HG03175 (cell line): ENCODE results near the gene RPP30.
"Not testable (repeated sequence)": the region's sequence is repeated elsewhere in the genome, so short reads cannot be mapped to it uniquely, and the experiment has no call there.

Experiments
- ATAC-seq: cut with Tn5 transposase; IDR thresholded peaks from one replicate; pipeline ENCODE4 v1.9.1; 2021; ENCODE audit warnings: mild to moderate bottlenecking, moderate library complexity; ENCODE audit not compliant: unreplicated experiment

RPP30 gene

DNA sequence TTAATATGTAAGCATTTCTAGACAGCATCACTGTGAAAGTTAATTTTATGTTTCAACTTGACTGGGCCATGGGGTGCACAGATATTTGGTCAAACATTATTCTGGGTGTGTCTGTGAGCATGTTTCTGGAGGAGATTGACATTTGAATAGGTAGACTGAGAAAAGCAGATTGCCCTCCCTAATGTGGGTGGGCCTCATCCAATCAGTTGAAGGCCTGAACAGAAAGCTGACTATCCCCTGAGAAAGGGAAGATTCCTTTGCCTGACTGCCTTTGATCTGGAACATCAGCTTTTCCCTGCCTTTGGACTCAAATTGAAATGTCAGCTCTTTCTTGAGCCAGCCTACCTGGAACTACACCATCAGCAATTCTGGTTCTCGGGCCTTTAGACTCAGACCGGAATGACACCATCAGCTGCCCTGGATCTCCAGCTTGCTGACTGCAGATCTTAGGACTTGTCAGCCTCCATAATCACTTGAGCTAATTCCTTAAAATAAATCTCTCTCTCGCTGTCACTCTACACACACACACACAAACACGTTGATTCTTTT is 5.7 kb upstream of the RPP30 start:
- ATAC-seq, result no peak

DNA sequence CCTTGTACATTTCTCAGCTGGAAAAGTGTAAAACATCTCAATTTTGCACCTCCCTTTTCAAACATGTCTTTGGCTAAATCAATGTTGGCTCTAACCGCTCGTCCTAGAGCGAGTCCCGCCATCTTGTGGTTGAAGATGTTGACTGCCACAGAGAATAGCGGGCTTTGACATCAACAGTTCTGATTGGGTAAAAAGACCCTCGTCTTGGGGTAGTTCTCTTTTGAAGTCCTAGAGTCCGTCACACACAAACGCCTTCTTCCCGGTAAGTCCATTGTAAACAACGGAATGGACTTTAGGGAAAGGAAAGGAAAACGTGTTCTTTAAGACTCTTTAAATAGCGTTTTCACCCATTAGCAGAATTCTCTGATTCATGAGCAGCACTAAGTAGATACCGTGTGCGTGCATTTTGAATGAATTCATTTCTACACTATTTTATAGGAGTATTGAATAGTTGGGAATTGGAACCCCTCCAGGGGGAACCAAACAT is 452 bp upstream of the RPP30 start:
- ATAC-seq, result peak; percentile 62

DNA sequence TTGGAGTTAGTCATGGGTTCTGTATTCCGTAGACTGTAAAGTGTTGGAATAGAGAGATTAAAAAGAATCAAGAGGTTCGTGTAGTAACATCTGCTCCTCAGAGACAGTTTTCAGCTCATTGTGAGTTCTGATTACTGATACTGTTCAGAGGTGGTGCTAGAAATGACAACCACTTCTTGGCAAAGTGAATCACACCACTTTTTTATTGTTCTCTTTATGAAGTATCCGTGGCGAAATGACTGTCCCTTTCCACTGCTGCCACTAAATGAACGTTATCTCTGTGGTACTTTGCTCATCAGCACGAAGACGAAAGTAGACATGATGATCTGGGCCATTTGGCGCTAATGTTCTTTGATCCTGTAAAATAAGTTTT is 860 bp downstream of the RPP30 start:
- no peak for ATAC-seq

DNA sequence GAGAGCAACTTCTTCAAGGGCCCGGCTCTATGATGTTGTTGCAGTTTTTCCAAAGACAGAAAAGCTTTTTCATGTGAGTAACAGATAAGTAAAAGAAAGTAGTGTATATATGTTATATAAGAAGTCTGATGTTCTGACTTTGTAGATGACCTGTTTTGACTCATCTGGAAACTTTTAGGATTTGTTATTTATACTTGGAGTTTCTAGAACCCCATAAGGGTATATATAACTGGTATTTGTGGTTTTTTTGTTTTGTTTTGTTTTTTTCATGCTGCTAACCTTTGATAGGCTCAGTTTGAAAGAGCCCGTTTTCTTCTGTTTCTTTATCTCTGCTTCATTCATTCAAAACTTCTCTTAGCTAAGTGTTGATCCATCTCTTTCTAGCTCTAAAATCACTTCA is 7.3 kb downstream of the RPP30 start:
- ATAC-seq, result no peak

DNA sequence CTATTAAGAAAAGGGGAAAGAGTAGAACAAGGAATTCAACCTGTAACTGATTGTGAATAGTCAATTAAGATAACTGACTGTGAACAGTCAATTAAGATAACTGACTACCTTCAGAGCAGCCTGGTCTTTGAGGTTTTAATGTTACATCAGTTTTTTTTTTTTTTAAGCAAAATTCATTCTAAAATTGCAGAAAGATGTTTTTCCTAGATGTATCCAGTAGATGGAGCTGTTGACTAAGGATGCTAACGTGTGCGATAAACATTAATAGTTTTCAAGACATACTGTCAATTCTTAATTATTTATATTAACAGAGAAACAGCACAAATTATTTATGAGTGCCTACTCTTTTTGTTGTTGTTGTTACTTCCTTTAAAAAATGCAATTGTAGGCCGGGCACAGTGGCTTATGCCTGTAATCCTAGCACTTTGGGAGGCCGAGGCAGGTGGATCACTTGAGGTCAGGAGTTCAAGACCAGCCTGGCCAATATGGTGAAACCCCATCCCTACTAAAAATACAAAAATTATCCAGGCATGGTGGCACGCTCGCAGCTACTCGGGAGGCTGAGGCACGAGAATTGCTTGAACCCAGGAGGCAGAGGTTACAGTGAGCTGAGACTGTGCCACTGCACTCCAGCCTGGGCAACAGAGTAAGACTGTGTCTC is 8.4 kb downstream of the RPP30 start:
- not testable (repeated sequence) for ATAC-seq

DNA sequence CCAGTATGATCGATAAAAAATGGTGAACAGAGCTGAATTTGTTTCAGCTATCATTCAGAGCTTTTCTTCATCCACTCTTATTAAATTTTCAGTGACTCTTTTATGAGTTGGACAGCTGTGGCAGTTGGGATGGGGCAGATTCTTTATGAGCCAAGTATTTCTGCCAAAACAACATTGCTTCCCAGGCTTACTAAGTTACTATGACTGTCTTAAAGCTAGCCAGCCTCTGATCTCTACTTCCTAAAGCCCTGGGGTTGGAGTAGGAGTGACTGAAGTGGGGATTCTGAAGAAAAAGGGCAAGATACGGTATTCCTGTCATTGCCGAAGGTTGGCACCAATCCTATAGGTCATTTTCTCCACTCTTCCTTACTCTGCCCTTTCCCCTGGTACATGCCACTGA is 12.7 kb downstream of the RPP30 start:
- ATAC-seq, result no peak

DNA sequence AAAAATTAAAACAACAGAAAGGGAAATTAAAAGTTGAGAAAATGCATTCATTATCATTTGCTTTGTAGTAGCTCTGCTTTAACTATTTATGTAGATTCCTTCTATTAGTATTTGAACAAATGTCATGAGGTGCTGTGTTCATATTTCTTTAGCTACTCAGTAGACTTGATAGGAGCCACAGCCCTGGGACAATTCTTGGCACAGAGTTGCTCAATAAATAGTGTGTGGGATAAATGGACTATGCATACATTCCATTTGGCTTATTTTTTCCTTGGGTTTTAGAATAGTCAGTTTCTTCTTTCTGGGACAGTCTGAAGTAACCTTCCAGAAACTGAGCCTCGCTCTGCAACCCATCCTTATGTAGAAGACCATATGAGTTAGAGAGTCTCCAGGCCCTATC is 13.4 kb downstream of the RPP30 start:
- no peak for ATAC-seq

DNA sequence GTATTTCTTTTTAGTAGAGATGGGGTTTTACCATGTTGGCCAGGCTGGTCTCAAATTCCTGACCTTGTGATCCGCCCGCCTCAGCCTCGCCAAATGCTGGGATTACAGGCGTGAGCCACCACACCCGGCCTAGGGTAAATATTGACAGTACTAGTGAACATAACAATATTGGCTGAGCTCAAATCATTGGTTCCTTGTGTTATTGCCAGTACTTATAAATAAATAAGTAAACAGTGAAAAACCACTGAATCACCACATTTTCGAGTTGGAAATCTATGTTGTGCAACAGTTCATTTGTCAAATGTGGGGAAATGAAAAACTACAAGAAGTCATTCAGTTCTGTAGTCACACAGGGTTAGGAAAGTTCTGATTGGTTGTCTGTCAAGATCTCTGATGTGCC is 15.8 kb downstream of the RPP30 start:
- ATAC-seq, result no peak

DNA sequence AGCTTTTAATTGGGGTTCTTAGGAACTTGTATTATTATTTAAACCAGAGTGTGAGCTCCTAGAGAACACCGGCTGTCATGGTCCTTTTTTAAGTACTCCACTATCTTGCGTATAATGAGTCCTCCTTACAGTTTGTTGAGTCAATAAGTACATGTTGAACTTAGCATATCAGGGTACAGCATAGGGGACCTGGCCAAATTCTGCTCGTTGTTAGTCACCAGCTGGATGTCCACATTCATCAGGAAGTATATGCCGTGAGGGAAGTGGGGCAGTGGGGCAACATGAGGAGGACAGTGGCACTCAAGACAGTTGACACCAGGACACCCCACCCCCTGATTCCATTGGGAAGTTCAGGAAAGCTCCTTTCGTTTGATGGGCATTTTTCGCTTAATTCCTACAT is 16.6 kb downstream of the RPP30 start:
- no peak for ATAC-seq

DNA sequence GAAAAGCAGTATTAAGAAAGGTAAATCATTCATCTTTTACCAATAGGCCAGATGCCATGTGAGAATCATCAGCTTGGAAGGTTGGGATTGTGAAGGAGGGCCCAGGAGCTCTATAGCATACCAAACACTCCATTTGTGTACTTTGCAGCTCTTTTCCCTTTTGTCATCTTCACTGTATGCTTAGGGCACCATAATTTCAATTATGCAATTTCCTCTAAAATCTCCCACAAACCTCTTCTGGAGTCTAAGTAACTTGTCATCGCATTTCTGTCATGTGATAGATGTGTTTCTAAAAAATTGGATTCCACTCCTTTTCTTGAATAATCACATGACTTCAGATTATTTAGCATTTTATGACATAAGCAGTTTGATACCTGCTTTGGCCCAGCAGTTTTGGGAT is 17.9 kb downstream of the RPP30 start:
- ATAC-seq, result no peak

DNA sequence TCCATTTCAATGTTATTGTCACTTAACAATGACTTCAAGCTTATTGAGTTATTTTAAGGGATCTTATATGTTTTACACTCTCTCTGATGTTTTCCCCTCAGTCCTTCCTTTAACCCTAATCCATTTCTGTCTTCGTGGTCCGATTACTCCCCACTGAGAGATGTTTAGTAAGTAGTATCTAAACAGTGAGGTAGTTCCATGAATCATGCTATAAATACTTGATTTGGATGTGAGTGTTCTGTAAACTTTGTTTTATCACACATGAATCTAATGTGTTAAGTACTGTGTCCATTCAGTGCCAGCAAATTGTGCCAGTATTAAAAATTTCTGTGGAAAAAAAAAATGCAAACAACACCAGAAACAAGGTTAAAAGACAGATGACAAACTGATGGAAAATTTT is 18.6 kb downstream of the RPP30 start:
- no peak for ATAC-seq

DNA sequence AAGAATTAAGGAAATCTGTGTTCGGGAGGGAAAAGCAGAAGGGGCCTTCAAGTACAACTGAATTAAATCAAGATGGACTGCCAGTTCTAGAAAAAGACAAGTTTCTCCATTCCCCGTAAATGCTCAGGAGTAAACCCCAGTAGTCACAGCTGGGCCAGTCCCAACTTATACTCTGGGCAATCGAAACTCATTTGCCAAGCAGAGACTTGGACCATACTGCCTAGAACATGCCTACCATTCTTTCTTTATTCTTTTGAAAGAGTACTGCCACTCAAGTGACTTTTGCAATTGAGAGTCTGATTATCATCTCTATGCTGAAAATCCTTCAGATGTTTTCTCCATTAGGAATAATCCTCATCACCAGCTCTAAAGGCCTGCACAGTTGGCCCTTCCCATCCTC is 21.4 kb downstream of the RPP30 start:
- ATAC-seq, result no peak

DNA sequence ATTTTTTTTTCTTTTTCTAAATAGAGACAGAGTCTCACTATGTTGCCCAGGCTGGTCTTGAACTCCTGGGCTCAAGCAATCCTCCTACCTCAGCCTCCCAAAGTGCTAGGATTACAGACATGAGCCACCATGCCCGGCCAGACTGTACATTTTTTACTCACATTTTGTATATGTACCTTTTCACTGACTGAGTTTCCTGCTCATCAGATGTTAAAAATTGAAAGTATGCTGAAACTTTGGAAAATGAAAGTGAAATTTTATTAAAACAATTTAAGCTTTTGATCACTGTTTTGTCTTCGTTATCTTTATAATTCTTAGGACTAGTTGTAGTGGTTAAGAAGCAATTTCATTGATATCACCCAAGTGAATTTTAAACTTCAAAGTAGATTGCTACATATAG is 25.1 kb downstream of the RPP30 start:
- ATAC-seq, result not testable (repeated sequence)

DNA sequence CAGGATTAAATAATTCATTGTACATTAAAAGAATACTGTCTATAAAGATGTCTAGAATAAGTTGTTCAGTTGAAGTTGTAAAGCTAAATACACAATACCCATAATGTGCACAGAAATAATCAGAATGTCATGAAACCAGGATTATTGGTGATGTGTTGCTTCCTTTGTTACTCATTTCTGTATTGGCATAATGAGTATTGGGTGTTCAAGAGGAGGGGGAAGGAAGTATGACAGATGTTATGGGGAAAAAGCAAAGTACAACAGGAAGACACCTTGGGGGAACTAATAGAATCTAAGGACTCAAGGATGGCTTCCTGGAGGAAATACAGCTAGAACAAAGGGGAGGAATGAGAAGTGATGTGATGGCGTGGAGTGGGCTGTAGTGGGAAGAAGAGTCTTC is 34.2 kb downstream of the RPP30 start:
- ATAC-seq, result no peak

DNA sequence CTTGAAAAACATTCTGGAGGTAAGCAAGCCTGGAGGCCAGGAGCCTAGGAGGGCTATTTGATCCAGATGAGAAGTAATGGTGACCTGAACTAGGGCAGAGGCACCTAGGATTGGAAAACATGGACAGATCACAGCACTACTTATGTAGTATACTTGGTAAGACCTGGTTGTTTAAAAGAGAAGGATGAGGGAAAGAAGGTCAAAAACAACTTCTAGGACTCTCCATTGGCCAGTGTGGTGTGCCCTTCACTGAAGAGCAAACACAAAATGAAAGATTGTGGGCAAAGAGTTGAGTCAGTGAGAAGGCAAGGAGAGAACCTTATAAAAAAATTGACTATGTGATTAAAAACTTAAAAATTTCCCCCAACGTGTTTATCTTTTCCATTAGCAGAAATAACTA is 34.8 kb downstream of the RPP30 start:
- no peak for ATAC-seq

DNA sequence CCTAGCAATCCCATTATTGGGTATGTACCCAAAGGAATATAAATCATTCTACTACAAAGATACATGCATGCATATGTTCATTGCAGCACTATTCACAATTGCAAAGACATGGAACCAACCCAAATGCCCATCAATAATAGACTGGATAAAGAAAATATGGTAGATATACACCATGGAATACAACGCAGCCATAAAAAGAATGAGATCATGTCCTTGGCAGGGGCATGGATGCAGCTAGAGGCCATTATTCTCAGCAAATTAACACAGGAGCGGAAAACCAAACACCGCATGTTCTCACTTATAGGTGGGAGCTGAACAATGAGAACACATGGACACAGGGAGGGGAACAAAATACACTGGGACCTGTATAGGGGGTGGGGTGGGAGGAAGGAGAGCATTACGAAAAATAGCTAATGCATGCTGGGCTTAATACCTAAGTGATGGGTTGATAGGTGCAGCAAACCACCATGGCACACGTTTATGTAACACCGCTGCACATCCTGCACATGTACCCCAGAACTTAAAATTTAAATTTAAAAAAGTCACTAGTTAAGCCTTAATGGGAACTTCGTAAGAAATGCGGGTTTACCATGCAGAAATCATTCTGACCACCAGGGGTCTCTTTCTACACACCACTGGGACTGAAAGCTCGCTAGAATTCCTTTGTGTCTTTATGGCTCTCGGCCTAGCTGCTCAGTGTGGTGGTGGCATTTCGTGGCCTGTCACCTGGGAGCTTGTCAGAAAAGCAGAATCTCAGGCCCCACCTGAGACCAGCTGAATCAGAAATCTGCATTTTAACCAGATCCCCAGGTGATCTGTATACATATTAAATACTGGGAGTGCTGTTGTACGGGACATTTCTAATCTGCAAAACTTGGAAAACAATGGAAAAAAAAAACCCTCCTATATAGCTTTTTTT is 39.6 kb downstream of the RPP30 start:
- ATAC-seq, result peak; percentile 84

DNA sequence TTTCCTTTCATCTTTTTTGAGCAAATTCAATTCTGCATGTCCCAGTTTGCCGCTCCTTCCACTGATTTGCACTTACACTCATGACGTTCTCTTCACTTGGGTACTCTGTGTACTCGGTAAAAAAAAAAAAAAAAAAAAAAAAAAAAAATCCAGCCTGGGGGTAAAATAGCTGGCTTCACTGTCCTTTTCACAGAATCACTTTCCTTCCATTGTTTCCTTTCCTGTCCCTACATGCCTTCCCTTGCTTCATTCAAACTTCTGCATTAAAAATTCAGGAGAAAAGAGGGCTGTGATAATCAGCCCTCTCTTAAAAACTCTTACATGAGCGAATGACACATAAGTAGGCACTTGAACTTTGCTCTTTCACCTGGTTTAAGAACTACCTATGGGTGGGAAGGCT is 40.4 kb downstream of the RPP30 start:
- ATAC-seq, result no peak

DNA sequence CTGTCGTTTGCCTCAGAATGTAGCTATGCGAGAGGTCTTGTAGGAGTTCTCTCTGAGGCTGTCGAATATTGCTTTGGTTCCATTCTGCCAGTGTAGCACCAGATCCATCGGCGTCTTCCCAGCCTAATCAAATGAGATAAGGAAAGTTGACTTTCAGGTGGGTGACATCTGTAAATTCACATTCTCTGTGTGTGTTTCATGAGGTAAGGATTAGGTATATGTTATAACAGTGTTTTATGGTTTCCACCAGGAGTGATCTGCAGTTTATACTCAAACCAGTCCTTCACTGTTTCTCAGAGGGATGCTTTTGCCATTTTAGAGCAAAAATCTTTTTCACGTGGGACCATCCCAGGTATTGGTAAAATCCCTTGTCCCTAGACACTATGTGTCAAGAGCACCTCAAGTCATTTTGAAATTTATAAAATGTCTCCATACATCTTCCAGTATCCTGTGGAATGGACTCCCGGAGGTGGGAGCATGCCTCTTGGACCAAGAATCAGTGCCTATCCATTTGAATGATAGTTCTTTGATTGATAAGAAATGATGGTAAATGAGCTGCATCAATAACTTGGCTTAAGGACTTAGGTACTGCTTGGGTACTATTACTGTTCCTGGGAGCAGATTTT is 41.2 kb downstream of the RPP30 start:
- ATAC-seq, result no peak

DNA sequence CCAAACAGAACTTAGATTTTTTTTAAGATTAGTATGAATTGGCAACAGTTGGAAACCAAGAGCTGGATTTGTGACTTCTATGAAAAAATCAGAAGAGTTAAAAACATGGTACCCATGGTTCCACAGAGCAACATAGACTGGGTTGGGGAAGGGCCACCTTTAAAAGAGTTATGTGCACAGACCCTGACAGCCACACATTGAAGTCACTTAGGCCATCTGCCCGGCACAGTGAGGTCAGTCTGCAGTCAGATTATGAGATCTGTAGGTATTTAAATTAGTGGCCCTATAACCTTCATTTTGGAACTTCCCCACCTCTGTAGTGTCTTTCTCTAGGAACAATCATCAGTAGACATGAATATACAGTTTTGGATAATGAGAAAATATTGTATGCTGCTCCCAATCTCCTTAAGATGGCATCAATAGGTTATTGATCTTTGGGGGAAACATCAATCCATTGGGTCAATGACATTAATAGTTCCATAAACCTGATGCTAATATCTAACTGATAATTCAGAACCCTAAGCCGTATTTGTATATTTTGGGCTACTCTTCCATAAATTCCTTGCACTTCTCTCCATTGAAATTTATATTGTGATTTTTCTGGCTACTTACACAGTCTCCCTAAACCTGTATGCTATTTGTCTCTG is 42.1 kb downstream of the RPP30 start:
- ATAC-seq, result no peak

DNA sequence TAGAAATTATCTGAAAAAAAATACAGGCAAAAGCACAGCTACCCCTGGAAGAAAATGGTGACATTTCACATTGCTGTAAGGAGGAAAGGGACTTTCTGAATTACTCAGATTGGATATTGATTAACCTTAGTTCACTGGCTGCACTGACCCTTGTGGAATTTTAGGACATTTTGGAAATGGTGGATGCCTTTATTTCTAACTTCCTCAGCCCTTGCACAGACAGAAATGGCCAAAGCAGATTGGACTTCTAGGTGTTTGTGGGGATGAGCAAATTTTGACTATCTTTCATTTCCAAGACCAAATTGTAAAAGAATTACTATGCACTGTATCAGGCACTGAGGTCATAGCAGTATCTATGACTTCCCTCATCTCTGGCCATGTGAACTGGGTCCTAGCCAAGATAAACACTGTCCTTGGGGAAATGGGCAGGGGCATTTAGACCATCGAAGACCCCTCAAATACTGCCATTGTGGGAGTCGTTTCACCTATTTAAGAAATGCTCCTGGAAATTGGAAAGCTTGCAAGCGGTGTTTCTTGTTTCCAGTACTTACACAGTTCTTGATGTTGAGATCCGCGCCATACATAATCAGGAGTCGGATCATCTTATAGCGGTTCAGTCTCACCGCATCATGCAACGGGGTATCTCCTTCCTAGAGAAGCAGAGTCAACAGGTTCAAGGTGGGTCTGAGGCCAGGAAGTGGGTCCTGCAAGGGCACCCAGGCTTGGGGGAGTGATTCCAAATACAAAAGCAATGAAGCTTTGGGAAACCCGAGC is 43.4 kb downstream of the RPP30 start:
- no peak for ATAC-seq

DNA sequence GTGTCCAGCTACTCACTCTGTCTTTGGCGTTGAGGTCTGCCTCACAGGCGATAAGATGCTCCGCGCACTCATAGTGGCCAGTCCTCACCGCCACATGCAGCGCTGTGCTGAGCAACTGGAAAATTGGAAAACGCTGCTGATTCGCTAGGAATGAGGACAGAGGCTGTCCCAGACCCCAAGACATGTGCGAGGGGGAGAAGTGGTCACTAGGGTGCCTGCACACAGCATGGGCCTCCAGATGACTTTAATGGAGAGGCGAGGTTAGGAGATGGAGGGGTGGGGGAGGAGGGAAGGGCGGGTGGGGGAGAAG is 43.9 kb downstream of the RPP30 start:
- ATAC-seq, result no peak
